SK-N-SH treated with all-trans-retinoic acid at 6 μM for 48 hours (cell line): ENCODE results near the gene POLR2C.

ENCODE experiments used
- CSDC2 ChIP-seq: fragments of 250-450 bp; sonication (Bioruptor Pico); IDR thresholded peaks from 2 replicates; pipeline ENCODE4 v1.5.0; 2020; ENCODE audit warnings: mild to moderate bottlenecking, moderate library complexity
- ISL1 ChIP-seq: fragments of 250-450 bp; sonication (Bioruptor Pico); IDR thresholded peaks from 2 replicates; pipeline ENCODE4 v2.1.2; 2022; ENCODE audit warnings: mild to moderate bottlenecking, moderate library complexity
- OSR1 ChIP-seq: fragments of 250-450 bp; sonication (Bioruptor Pico); IDR thresholded peaks from 2 replicates; pipeline ENCODE4 v1.8.0; 2022; ENCODE audit warnings: moderate library complexity, mild to moderate bottlenecking, inconsistent platforms
- PATZ1 ChIP-seq: fragments of 250-450 bp; sonication (Bioruptor Pico); IDR thresholded peaks from 2 replicates; pipeline ENCODE4 v1.8.0; 2020; ENCODE audit warnings: mild to moderate bottlenecking, moderate library complexity, borderline replicate concordance
- ZFP3 ChIP-seq: fragments of 250-450 bp; sonication (Bioruptor Pico); IDR thresholded peaks from 2 replicates; pipeline ENCODE4 v1.5.0; 2020; ENCODE audit warnings: mild to moderate bottlenecking, moderate library complexity
- ZFP30 ChIP-seq: fragments of 450-650 bp; formaldehyde crosslinking; IDR thresholded peaks from 2 replicates; pipeline ENCODE4 v1.5.0; 2022; ENCODE audit warnings: mild to moderate bottlenecking, moderate library complexity

GRCh38 chr16:57470711-57471110 is 8.2 kb downstream of the POLR2C start:
- no peak for TF ChIP-seq PATZ1 (CRISPR knock-in tag)
- TF ChIP-seq ZFP3 (CRISPR knock-in tag), result no peak
- TF ChIP-seq OSR1 (CRISPR knock-in tag), result no peak
- no peak for TF ChIP-seq CSDC2 (CRISPR knock-in tag)
- TF ChIP-seq ZFP30 (CRISPR knock-in tag), result no peak
- TF ChIP-seq ISL1, result no peak
